Uterus (tissue), 2 donors: Measurements from ENCODE around the gene TBCE.

Experiments used
- CTCF ChIP-seq, 4 experiments: fragments of 200-600 bp in 2 of 4; fragments of 450-650 bp in 2 of 4; sonication (generic) in 2 of 4; IDR thresholded peaks; one replicate each; pipeline ENCODE4 v1.5.1; 2016 to 2019; ENCODE audit warnings: antibody characterized with exemption in 4 of 4, mild to moderate bottlenecking in 2 of 4, moderate library complexity in 1 of 4
- POLR2A ChIP-seq, 2 donors: fragments of 450-650 bp; IDR thresholded peaks; one replicate each; pipeline ENCODE4 v1.6.1; 2016; ENCODE audit warnings: antibody characterized with exemption in 2 of 2, mild to moderate bottlenecking in 1 of 2, moderate library complexity in 1 of 2

- no peak for TF ChIP-seq POLR2A (IDR thresholded peaks at IDR 0.05)
- TF ChIP-seq CTCF (IDR thresholded peaks at IDR 0.05): no peak
Observed at GRCh38 chr1:235410467-235410866, 43.2 kb downstream of the TBCE start.
